H1 (cell line): ENCODE measurements around the gene MRPL19. TPM values are rescaled to one million over a fixed set of nuclear protein-coding genes. Genes with fewer than 3 reads are reported as not detected.
A peak's percentile ranks its signal among the peaks of the same experiment; 100 is the strongest.

Source experiments
- CHD7 ChIP-seq: fragments of 300-600 bp; sonication (generic); IDR thresholded peaks from 2 replicates; pipeline ENCODE4 v1.7.1; 2012; ENCODE audit warnings: low read length, moderate library complexity, mild to moderate bottlenecking, inconsistent platforms; ENCODE audit not compliant: insufficient replicate concordance
- HDAC2 ChIP-seq, 2 experiments: fragments of 300-600 bp in 1 of 2; sonication (generic) in 1 of 2; IDR thresholded peaks; 2 replicates each; pipeline ENCODE4 v1.6.1; 2011 to 2012; ENCODE audit warnings: low read depth in 2 of 2, low read length in 2 of 2, mild to moderate bottlenecking in 2 of 2, moderate library complexity in 2 of 2, borderline replicate concordance in 1 of 2, inconsistent platforms in 1 of 2
- RXRA ChIP-seq: IDR thresholded peaks from 2 replicates; pipeline ENCODE4 v1.6.1; 2011; ENCODE audit warnings: low read depth, mild to moderate bottlenecking, low read length, moderate library complexity; ENCODE audit not compliant: insufficient read depth
- SAP30 ChIP-seq: fragments of 300-600 bp; sonication (generic); IDR thresholded peaks from 2 replicates; pipeline ENCODE4 v1.7.1; 2012; ENCODE audit warnings: low read length, moderate library complexity, mild to moderate bottlenecking, inconsistent platforms; ENCODE audit not compliant: insufficient read depth, insufficient replicate concordance
- polyA plus RNA-seq, 7 experiments: library from polyadenylated mRNA; depleted of rRNA in 3 of 7; stranded (reverse) in 5 of 7; unstranded in 2 of 7; fragments of >200 nt in 5 of 7; fragments of 200-250 nt in 2 of 7; gene quantifications; 1 replicate in 5 of 7; 2 replicates in 1 of 7; 4 replicates in 1 of 7; pipeline versions ENCODE4 v1.2.1 to v1.2.3, GENCODE V29; 2011 to 2013; ENCODE audit warnings: missing spikeins in 2 of 7, mixed read lengths in 2 of 7
- total RNA-seq: library from RNA; stranded (reverse); fragmentation: NEBNext Ultra II Directional; extraction: Animal tissue kit (Norgen Biotek cat#: 25700); gene quantifications from 2 replicates; pipeline ENCODE4 v1.2.1, GENCODE V29; 2021

MRPL19 gene
- total and polyA plus RNA-seq, 2 of the 8 experiments (the other 6 are each of a cell fraction or from before 2014, with no cell fraction given): 18.1 to 75.2 TPM

- no peak for TF ChIP-seq SAP30
- no peak for TF ChIP-seq CHD7
- TF ChIP-seq HDAC2 (IDR thresholded peaks at IDR 0.05; ENCODE audit: borderline replicate concordance in 1 of 2, low read depth in 2 of 2, low read length in 2 of 2): peak in 1 of 2 experiments; percentile 67; a peak in 1 of 4 replicates
- TF ChIP-seq RXRA: no peak
Measured at GRCh38 chr2:75607988-75608683, 38.4 kb upstream of the MRPL19 start (continued).
